K562 (cell line): ENCODE data around the gene ANXA2. TPM values are rescaled to one million over a fixed set of nuclear protein-coding genes. Genes with fewer than 3 reads are reported as not detected.

Experiments
- ARID4B ChIP-seq: sonication (generic); formaldehyde crosslinking; IDR thresholded peaks from 2 replicates; pipeline ENCODE4 v1.8.0; 2022; ENCODE audit warnings: mild to moderate bottlenecking, missing genetic modification reagents
- CBFA2T3 ChIP-seq: fragments of 450-650 bp; IDR thresholded peaks from 2 replicates; pipeline ENCODE4 v1.6.1; 2017
- CEBPG ChIP-seq, 3 experiments: fragments of 200-800 bp in 1 of 3; sonication (Bioruptor generic) in 1 of 3; sonication (generic) in 1 of 3; formaldehyde crosslinking in 1 of 3; IDR thresholded peaks in 2 of 3; conservative IDR thresholded peaks in 1 of 3; 2 replicates each; pipeline versions ENCODE4 v1.6.1 to v1.8.0; 2016 to 2022; ENCODE audit warnings: missing compliant biosample characterization in 2 of 3, missing genetic modification characterization in 2 of 3, mild to moderate bottlenecking in 1 of 3, missing genetic modification reagents in 1 of 3
- CREB5 ChIP-seq: fragments of 250-450 bp; sonication (Bioruptor Pico); IDR thresholded peaks from 2 replicates; pipeline ENCODE4 v1.5.0; 2020; ENCODE audit warnings: mild to moderate bottlenecking
- DMBX1 ChIP-seq: fragments of 250-450 bp; sonication (Bioruptor Pico); IDR thresholded peaks from 2 replicates; pipeline ENCODE4 v1.8.0; 2022; ENCODE audit warnings: inconsistent platforms, mild to moderate bottlenecking, moderate library complexity, borderline replicate concordance
- FIP1L1 ChIP-seq: fragments of 200-400 bp; formaldehyde crosslinking; IDR thresholded peaks from 2 replicates; pipeline ENCODE4 v1.6.1; 2018; ENCODE audit warnings: mild to moderate bottlenecking, low read depth, low read length; ENCODE audit not compliant: poor library complexity, severe bottlenecking
- HNRNPLL ChIP-seq: fragments of 200-400 bp; formaldehyde crosslinking; IDR thresholded peaks from 2 replicates; pipeline ENCODE4 v1.6.1; 2017; ENCODE audit warnings: low read length, low read depth, mild to moderate bottlenecking; ENCODE audit not compliant: poor library complexity, severe bottlenecking
- KLF1 ChIP-seq: fragments of 450-650 bp; IDR thresholded peaks from 2 replicates; pipeline ENCODE4 v1.6.1; 2016; ENCODE audit warnings: missing genetic modification characterization, missing compliant biosample characterization
- MTA2 ChIP-seq: fragments of 450-650 bp; IDR thresholded peaks from 2 replicates; pipeline ENCODE4 v1.6.1; 2016; ENCODE audit warnings: low read depth
- NCOR1 ChIP-seq: fragments of 450-650 bp; IDR thresholded peaks from 2 replicates; pipeline ENCODE4 v1.6.1; 2016; ENCODE audit warnings: mild to moderate bottlenecking, moderate library complexity
- POLR2AphosphoS5 ChIP-seq: IDR thresholded peaks from 2 replicates; pipeline ENCODE4 v1.6.1; 2011; ENCODE audit warnings: mild to moderate bottlenecking, low read depth, low read length, moderate library complexity; ENCODE audit not compliant: control insufficient read depth, insufficient read depth
- POLR3A ChIP-seq: IDR thresholded peaks from 2 replicates; pipeline ENCODE4 v1.6.1; 2011; ENCODE audit warnings: borderline replicate concordance, mild to moderate bottlenecking, moderate library complexity; ENCODE audit not compliant: insufficient read length, insufficient read depth; ENCODE audit errors: extremely low read depth
- RNF219 ChIP-seq: fragments of 250-450 bp; sonication (Bioruptor Pico); IDR thresholded peaks from 2 replicates; pipeline ENCODE4 v1.5.0; 2022; ENCODE audit warnings: mild to moderate bottlenecking
- SIX5 ChIP-seq, 2 experiments: IDR thresholded peaks; 2 replicates each; pipeline ENCODE4 v1.6.1; 2011; ENCODE audit warnings: low read length in 2 of 2, borderline replicate concordance in 1 of 2, low read depth in 1 of 2, mild to moderate bottlenecking in 1 of 2, moderate library complexity in 1 of 2; ENCODE audit not compliant: insufficient read depth in 1 of 2
- SMAD3 ChIP-seq: fragments of 450-650 bp; formaldehyde crosslinking; conservative IDR thresholded peaks from 2 replicates; pipeline ENCODE4 v1.4.0; 2020; ENCODE audit warnings: mild to moderate bottlenecking
- SOX6 ChIP-seq: fragments of 450-650 bp; IDR thresholded peaks from 2 replicates; pipeline ENCODE4 v1.6.1; 2014; ENCODE audit warnings: mild to moderate bottlenecking
- SRSF7 ChIP-seq: fragments of 200-400 bp; formaldehyde crosslinking; optimal IDR thresholded peaks from 2 replicates; pipeline ENCODE3; 2017; ENCODE audit warnings: mild to moderate bottlenecking, low read depth, low read length
- ZNF354B ChIP-seq: fragments of 250-450 bp; sonication (Bioruptor Pico); IDR thresholded peaks from 2 replicates; pipeline ENCODE4 v1.4.0; 2020
- polyA plus RNA-seq, 8 experiments: library from polyadenylated mRNA; depleted of rRNA in 4 of 8; stranded (reverse) in 5 of 8; unstranded in 3 of 8; fragments of >200 nt; fragmentation: Nextera tagmentation in 2 of 8; fragmentation: Illumina TruSeq in 1 of 8; extraction: Ambion mirVana in 2 of 8; extraction: Trizol in 1 of 8; gene quantifications; 2 replicates each; pipeline versions ENCODE4 v1.2.1 to v1.2.3, GENCODE V29; 2011 to 2014; ENCODE audit warnings: inconsistent platforms in 1 of 8, missing spikeins in 1 of 8
- total RNA-seq, 7 experiments: library from RNA; depleted of rRNA in 6 of 7; stranded (reverse); fragments of >200 nt in 6 of 7; fragmentation: Illumina TruSeq in 2 of 7; extraction: Trizol in 2 of 7; gene quantifications; 2 replicates each; pipeline versions ENCODE4 v1.2.1 to v1.2.3, GENCODE V29; 2011 to 2021; ENCODE audit warnings: low replicate concordance in 1 of 7
- TF ChIP-seq, protein P1 (sequence below): sonication (generic); formaldehyde crosslinking; IDR thresholded peaks from 2 replicates; pipeline ENCODE4 v1.8.0; 2022; ENCODE audit warnings: mild to moderate bottlenecking, missing genetic modification reagents

Gene ANXA2
- total and polyA plus RNA-seq, 9 of the 15 experiments (the other 6 are each of a cell fraction or from before 2014, with no cell fraction given) = 301 to 1,102 (median 452) TPM

DNA sequence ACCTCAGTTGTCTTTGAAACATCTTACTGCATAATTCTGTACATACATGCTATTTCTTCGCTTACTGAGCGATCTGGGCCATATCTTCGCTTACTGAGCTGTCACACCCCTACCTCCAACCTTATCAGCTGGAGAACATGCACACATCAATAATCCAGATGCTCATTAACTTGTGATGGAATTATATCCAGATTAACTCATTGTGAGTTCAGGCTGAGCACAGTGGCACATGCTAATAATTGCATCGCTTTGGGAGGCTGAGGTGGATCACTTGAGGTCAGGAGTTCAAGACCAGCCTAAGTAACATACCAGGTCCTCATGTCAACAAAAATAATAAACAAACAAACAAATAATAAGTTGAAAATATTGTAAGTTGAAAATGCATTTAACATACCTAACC, 19.3 kb upstream of the ANXA2 start (continued):
- no peak for TF ChIP-seq ARID4B (CRISPR knock-in tag)
- no peak for TF ChIP-seq CREB5 (CRISPR knock-in tag)
- peak; percentile 38 for TF ChIP-seq POLR3A
- TF ChIP-seq ZNF354B = no peak
- TF ChIP-seq DMBX1 (CRISPR knock-in tag) = no peak
- no peak for TF ChIP-seq SRSF7
- TF ChIP-seq CEBPG (CRISPR knock-in tag; IDR thresholded peaks at IDR 0.05) = no peak
- TF ChIP-seq CEBPG (tag; conservative IDR thresholded peaks at IDR 0.05 in 1 of 2, IDR thresholded peaks at IDR 0.05 in 1 of 2) = no peak
- TF ChIP-seq POLR2AphosphoS5 = peak; percentile 54; the same call in 1 of the 2 replicates
- no peak for TF ChIP-seq SMAD3 (CRISPR knock-in tag)
- no peak for TF ChIP-seq FIP1L1
- TF ChIP-seq RNF219 (CRISPR knock-in tag) = no peak
- peak; percentile 55; the same call in 1 of the 2 replicates for TF ChIP-seq SOX6
- TF ChIP-seq MTA2 = peak; percentile 65
- TF ChIP-seq HNRNPLL = no peak
- TF ChIP-seq NCOR1 = peak; percentile 59
- TF ChIP-seq, protein P1, sequence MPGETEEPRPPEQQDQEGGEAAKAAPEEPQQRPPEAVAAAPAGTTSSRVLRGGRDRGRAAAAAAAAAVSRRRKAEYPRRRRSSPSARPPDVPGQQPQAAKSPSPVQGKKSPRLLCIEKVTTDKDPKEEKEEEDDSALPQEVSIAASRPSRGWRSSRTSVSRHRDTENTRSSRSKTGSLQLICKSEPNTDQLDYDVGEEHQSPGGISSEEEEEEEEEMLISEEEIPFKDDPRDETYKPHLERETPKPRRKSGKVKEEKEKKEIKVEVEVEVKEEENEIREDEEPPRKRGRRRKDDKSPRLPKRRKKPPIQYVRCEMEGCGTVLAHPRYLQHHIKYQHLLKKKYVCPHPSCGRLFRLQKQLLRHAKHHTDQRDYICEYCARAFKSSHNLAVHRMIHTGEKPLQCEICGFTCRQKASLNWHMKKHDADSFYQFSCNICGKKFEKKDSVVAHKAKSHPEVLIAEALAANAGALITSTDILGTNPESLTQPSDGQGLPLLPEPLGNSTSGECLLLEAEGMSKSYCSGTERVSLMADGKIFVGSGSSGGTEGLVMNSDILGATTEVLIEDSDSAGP = no peak
- TF ChIP-seq SIX5 (IDR thresholded peaks at IDR 0.05; ENCODE audit: borderline replicate concordance in 1 of 2, insufficient read depth in 1 of 2, low read depth in 1 of 2, low read length in 2 of 2) = no peak
- TF ChIP-seq KLF1 (tag) = no peak
- TF ChIP-seq CBFA2T3 = peak; percentile 88
